Ovary (tissue), 9 donors: Measurements from ENCODE around the gene ATF7. TPM values are rescaled to one million over a fixed set of nuclear protein-coding genes. Genes with fewer than 3 reads are reported as not detected.
"Not testable (repeated sequence)": the region's sequence is repeated elsewhere in the genome, so short reads cannot be mapped to it uniquely, and the experiment has no call there.

ENCODE experiments used
- DNase-seq, 5 donors: peaks; one replicate each; pipeline ENCODE4 v3.0.0-alpha.2; 2019 to 2020
- H3K27ac ChIP-seq, 2 donors: fragments of 200-600 bp; one replicate each; pipeline versions ENCODE4 v1.5.1 to v1.8.0; 2019 to 2022
- H3K27me3 ChIP-seq: fragments of 200-600 bp; one replicate; pipeline ENCODE4 v1.8.0; 2022
- H3K36me3 ChIP-seq: fragments of 200-600 bp; sonication (generic); one replicate; pipeline ENCODE4 v1.5.1; 2019
- H3K4me1 ChIP-seq: one replicate; pipeline ENCODE4 v1.8.1; 2013; ENCODE audit warnings: mild to moderate bottlenecking, moderate library complexity; ENCODE audit not compliant: insufficient read depth
- H3K4me3 ChIP-seq: fragments of 200-600 bp; sonication (generic); one replicate; pipeline ENCODE4 v1.5.1; 2017
- H3K9me3 ChIP-seq, 2 donors: fragments of 200-600 bp in 1 of 2; sonication (generic) in 1 of 2; one replicate each; pipeline versions ENCODE4 v1.5.1 to v1.8.1; 2013 to 2019; ENCODE audit warnings: mild to moderate bottlenecking in 1 of 2, moderate library complexity in 1 of 2
- CTCF ChIP-seq, 3 donors: fragments of 450-650 bp in 2 of 3; fragments of 200-600 bp in 1 of 3; IDR thresholded peaks; one replicate each; pipeline versions ENCODE4 v1.5.1 to v1.8.0; 2016 to 2022; ENCODE audit warnings: antibody characterized with exemption in 3 of 3, mild to moderate bottlenecking in 1 of 3
- EP300 ChIP-seq: sonication (generic); formaldehyde crosslinking; IDR thresholded peaks from one replicate; pipeline ENCODE4 v1.6.1; 2017; ENCODE audit warnings: antibody characterized with exemption
- POLR2A ChIP-seq: fragments of 450-650 bp; IDR thresholded peaks from one replicate; pipeline ENCODE4 v1.6.1; 2017; ENCODE audit warnings: antibody characterized with exemption, mild to moderate bottlenecking, moderate library complexity
- WGBS, 3 donors: extraction: QIAGEN DNeasy Blood & Tissue Kit in 1 of 3; methylation state at CpG; one replicate each; pipeline versions ENCODE4 v1.1.5 to v1.1.7; 2013 to 2017; 5-methylcytosine and 5-hydroxymethylcytosine counted together
- intact Hi-C, 4 donors: fragments of 100-400 bp; cut with DNase I; formaldehyde crosslinking; loops; one replicate each; pipeline versions ENCODE4 v1.11.0 to v1.15.1; 2022 to 2023
- polyA plus RNA-seq, 2 donors: library from polyadenylated mRNA; stranded (reverse); fragments of 200-250 nt in 1 of 2; fragments of 350-450 nt in 1 of 2; fragmentation: Illumina TruSeq in 1 of 2; extraction: RNeasy Lipid Tissue Mini Kit (QIAGEN cat#74804) in 1 of 2; gene quantifications; one replicate each; pipeline ENCODE4 v1.2.3, GENCODE V29; 2013 to 2014
- total RNA-seq, 7 donors: library from RNA; depleted of rRNA in 2 of 7; stranded (reverse); fragments of >200 nt in 2 of 7; fragmentation: NEBNext Ultra II Directional in 3 of 7; extraction: Animal tissue kit (Norgen Biotek cat#: 25700) in 3 of 7; gene quantifications; one replicate each; pipeline versions ENCODE4 v1.1.0 to v1.2.4, GENCODE V29; 2016 to 2023
- donor health status: DM: no; HTN: no; CAD: no; lungs with moderate emphysema.
- donor health status: DM: no; HTN: no; CAD: no.
- donor health status: Bipolar disorder and iron deficiency.
- donor health status: DM: yes; HTN: yes; CAD: no.
- donor health status: DM: no; HTN: no; CAD: no.
- donor health status: DM: yes; HTN: yes; CAD: no.

The ATF7 gene
- total and polyA plus RNA-seq, 9 donors = 19.8 to 68.5 (median 41.3) TPM

GRCh38 chr12:53638057-53638456 lies 11.9 kb upstream of the ATF7 start:
- H3K4me3 ChIP-seq = no peak overlapping the region
- no peaks in the 10 kb centered on the region for H3K36me3 ChIP-seq
- DNase-seq = no peak
- TF ChIP-seq EP300 (no peak), CTCF (IDR thresholded peaks at IDR 0.05) (no peak), POLR2A (no peak)
- WGBS, 3 donors = 86 to 89% (median 87%) methylated on average over 2 of the region's 2 CpGs
- no peak overlapping the region for H3K27ac ChIP-seq
- H3K4me1 ChIP-seq = peaks cover 1% of the 10 kb centered on the region
- intact Hi-C loops = no loop called here
- no peaks in the 10 kb centered on the region for H3K9me3 ChIP-seq
- H3K27me3 ChIP-seq = no peaks in the 10 kb centered on the region

GRCh38 chr12:53636641-53637040 lies 10.5 kb upstream of the ATF7 start:
- 29 to 43% (median 33%) methylated on average over 2 of the region's 2 CpGs for WGBS, 3 donors
- DNase-seq = no peak
- Histone ChIP-seq H3K36me3 (no peaks in the 10 kb centered on the region), H3K4me1 (peaks cover 1% of the 10 kb centered on the region), H3K4me3 (no peak overlapping the region), H3K9me3 (no peaks in the 10 kb centered on the region), H3K27me3 (no peaks in the 10 kb centered on the region), H3K27ac (no peak overlapping the region)
- intact Hi-C loops = no loop called here
- TF ChIP-seq POLR2A (no peak), CTCF (IDR thresholded peaks at IDR 0.05) (no peak), EP300 (no peak)

GRCh38 chr12:53635708-53636107 lies 9.5 kb upstream of the ATF7 start:
- intact Hi-C loops, H3K9me3 ChIP-seq, H3K27ac ChIP-seq, H3K4me3 ChIP-seq, H3K4me1 ChIP-seq, DNase-seq, H3K27me3 ChIP-seq, H3K36me3 ChIP-seq: not testable (repeated sequence)

GRCh38 chr12:53631721-53632120 lies 5.5 kb upstream of the ATF7 start:
- no peak for TF ChIP-seq EP300
- no peak for TF ChIP-seq POLR2A
- no peak for TF ChIP-seq CTCF (IDR thresholded peaks at IDR 0.05)
- intact Hi-C loops = no loop called here
- H3K27ac ChIP-seq = no peak overlapping the region

GRCh38 chr12:53627919-53628318 lies 1.7 kb upstream of the ATF7 start:
- 86 to 88% (median 86%) methylated on average over 11 of the region's 11 CpGs for WGBS, 3 donors
- Histone ChIP-seq H3K27ac (no peak overlapping the region), H3K4me3 (no peak overlapping the region), H3K4me1 (peaks cover 2% of the 10 kb centered on the region), H3K9me3 (no peaks in the 10 kb centered on the region), H3K36me3 (no peaks in the 10 kb centered on the region), H3K27me3 (no peaks in the 10 kb centered on the region)
- no peak for TF ChIP-seq EP300
- no peak for TF ChIP-seq CTCF (IDR thresholded peaks at IDR 0.05)
- TF ChIP-seq POLR2A = no peak
- intact Hi-C loops = loop anchor here in 2 of 4 donors (5.0 to 10.0 kb wide), 2 partner anchors 47 to 49 kb away; partner anchors contain the start of gene ATP5MC2 (in 2 of the 2)
- no peak for DNase-seq

More at GRCh38 chr12:53631721-53632120, 5.5 kb upstream of the ATF7 start:
- 50 to 81% (median 69%) methylated on average over 1 of the region's 1 CpG for WGBS, 3 donors
- Histone ChIP-seq H3K4me3 (no peak overlapping the region), H3K27me3 (no peaks in the 10 kb centered on the region), H3K36me3 (no peaks in the 10 kb centered on the region), H3K4me1 (no peaks in the 10 kb centered on the region), H3K9me3 (no peaks in the 10 kb centered on the region)
- no peak for DNase-seq
